DMS79 (cell line): ENCODE measurements around the gene G3BP2.

Experiments
- DNase-seq: peaks from one replicate; lab custom pipeline; 2025; lab: John Stamatoyannopoulos, UW

G3BP2 gene

GRCh38 chr4:75637827-75638226 is 35.4 kb downstream of the G3BP2 start:
- DNase-seq = no peak

GRCh38 chr4:75637176-75637575 is 36.0 kb downstream of the G3BP2 start:
- DNase-seq = peak; percentile 56

GRCh38 chr4:75634951-75635350 is 38.3 kb downstream of the G3BP2 start:
- no peak for DNase-seq

DNA sequence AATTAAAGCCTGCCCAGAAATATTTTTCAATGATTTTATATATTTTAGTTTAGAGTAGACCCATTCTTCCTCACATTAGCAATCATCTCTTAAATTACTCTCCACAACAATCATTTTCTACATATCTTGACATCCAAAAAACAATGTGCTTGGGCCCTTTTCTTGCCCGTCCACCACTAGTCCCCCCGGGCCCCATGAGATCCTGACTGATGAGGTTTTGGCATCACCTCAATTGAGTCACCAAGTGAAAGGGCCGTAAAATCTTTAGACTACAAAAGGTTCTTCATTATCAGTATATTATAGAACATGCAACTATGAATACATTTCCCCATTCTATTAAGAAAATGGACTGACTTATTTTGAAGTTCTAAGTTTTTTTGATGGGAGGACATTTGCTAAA is 38.9 kb downstream of the G3BP2 start:
- DNase-seq = no peak

- no peak for DNase-seq
Observed at GRCh38 chr4:75633846-75634245, 39.4 kb downstream of the G3BP2 start.

DNA sequence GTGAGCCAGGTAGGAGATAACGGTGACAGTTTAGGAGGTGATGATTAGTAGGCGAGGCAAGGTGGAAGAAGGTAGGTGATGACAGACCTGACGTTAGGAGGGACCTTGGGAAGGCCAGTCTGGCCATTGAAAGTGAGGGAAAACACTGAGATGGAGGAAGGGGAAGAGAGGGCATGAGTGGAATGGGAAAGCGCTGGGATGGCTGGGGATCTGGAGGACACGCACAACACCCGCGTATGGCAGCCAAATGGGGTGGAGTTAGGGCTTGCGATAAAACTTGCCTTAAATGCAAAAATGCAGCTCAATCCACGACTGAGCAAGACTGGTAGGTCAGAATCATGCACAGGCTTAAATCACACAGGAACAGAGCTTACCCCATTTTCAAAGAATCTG is 42.3 kb downstream of the G3BP2 start:
- DNase-seq = no peak

GRCh38 chr4:75630174-75630936 is 42.9 kb downstream of the G3BP2 start, which contains the start of gene CDKL2:
CDKL2 (minus strand) TSS chr4:75630528; CDS start chr4:75625988, 4,540 bp downstream.
- DNase-seq = peak; percentile 79

GRCh38 chr4:75629239-75629638 is 44.0 kb downstream of the G3BP2 start:
- DNase-seq = peak; percentile 7

DNA sequence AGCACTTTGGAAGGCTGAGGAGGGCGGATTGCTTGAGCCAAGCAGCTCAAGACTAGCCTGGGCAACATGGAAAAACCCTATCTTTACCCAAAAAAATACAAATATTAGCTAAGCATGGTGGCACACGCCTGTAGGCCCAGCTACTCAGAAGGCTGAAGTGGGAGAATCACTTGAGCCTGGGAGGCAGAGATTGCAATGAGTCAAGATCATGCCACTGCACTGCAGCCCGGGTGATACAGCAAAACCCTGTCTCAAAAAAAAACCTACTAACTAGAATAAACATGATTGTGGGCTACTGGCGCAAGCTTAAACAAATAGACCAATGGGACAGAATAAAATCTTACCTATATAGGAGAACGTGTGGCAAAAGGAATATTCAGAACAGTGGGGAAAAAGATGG is 50.2 kb downstream of the G3BP2 start:
- no peak for DNase-seq

- DNase-seq = no peak
Observed at GRCh38 chr4:75621715-75622114, 51.5 kb downstream of the G3BP2 start.

- no peak for DNase-seq
Observed at GRCh38 chr4:75612306-75612705, 60.9 kb downstream of the G3BP2 start.

DNA sequence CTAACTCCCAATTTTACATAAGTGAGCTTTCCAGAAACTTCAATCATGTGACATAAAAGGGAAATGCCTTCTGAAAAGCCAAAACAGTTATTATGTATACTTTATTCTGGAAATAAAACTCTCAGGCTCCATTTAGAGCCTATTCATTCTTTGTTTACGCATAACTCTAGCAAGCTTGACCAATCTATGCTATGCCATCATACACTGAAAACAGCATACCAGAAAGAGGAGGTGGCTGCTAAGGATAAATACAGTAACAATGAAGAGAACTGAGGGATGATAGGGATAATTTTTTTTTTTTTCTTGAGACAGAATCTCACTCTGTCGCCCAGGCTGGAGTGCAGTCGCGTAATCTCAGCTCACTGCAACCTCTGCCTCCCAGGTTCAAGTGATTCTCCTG is 67.3 kb downstream of the G3BP2 start:
- no peak for DNase-seq

DNA sequence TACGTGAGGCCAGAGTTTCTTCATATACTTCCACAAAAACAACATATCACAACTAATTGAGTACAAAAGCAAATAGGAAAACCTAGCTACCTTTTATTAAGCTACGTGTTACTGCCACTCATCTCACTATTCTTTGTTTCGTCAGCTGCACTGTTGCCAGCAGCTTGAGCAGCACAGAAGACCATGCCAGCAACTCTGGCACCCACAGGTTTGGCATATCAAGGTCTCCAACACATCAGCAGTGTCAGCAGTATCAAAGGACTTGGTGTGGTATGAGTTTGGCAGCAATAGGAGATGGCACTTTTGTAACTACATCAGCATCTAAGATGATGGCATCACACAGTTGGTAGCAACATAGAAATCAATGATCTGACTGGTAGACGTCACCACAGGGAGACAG is 73.6 kb downstream of the G3BP2 start:
- no peak for DNase-seq

- no peak for DNase-seq
Observed at GRCh38 chr4:75598390-75598789, 74.8 kb downstream of the G3BP2 start.

GRCh38 chr4:75596061-75596460 is 77.2 kb downstream of the G3BP2 start:
- no peak for DNase-seq

DNA sequence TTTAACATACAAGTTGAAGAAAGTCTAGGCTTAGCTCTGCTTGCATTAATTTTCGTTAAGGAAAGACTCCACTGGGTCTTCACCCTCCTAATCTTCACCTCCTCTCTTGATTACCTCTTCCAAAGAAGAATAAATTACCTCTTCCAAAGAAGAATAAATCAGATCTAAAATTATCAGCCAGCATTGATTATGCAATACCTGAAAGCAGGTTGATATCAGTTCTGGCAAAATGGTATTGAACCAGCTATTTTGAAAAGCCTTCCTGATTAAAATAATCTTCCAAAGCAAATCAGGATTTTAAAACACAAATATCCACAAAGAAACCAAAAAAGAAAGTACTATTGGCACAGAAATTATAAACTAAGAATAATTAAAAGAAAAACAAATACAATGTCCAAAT is 79.8 kb downstream of the G3BP2 start:
- no peak for DNase-seq
